Embryonic facial prominence (tissue), 1 donor: ENCODE results near the gene ATP5PB.

Experiments used
- DNase-seq: peaks from one replicate; pipeline ENCODE4 v3.0.0-alpha.2; 2016; ENCODE audit errors: extremely low spot score

ATP5PB gene

DNA sequence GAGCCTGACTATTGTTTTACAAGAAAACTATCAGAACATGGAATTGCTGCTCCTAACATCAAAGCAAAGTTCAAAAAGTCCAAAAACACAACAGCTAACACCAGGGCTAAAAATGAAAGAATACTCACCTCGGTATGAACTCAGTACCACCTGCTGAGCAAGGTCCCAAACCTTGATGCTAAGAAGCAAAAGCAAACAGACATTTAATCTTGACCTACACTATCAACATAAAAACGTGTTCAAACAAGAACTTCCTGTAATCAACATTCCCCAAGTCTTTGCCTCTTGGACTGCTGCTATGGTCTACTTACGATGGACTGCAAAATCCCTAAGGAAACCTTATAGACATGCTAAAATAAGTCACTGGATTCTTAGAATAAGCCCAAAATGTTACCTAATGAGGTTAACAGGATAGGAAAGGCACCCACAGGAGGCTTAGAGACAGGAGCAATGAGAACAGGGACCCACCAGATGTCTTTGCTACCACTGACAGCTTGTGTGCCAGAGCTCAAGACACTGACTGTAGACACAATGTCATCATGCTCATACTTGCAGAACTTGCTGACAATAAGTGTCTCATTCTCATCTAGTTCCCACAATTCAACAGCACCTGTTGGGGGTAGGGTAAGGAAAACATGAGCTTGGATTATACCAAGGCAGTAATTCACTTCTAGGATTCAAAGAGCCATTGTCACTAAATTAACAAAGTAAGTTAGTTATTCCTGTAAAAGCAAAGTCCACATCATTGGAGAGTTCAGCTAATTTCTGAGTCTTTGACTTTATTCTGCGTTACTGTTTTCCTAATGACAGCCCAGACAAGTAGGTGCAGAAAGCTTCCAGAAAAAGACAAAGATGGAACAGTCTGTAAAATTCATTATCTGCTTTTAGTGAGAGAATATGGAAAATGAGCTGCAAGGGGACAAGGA lies 2.0 kb upstream of the ATP5PB start:
- no peak for DNase-seq

DNA sequence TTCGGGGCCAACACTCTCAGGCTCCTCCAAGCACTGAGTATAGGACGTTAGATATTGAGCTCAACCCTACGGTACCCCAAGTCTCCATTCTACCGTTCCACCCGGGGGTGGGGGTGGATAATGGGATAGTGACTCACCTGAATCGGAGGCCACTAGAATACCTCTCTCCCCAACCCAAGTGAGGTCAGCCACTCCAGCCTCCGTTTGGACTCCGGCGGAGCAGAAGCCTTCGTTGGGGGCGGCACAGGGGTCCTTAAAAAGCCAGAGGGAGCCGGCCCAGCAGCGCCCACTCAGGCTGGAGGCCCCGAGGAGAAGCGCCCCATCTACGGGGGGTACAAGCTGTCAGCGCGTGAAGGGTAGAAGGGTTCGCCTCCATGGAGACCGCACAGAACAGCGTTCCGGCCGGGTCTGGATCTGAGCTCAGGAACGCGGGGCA lies 764 bp upstream of the ATP5PB start:
- DNase-seq: no peak

DNA sequence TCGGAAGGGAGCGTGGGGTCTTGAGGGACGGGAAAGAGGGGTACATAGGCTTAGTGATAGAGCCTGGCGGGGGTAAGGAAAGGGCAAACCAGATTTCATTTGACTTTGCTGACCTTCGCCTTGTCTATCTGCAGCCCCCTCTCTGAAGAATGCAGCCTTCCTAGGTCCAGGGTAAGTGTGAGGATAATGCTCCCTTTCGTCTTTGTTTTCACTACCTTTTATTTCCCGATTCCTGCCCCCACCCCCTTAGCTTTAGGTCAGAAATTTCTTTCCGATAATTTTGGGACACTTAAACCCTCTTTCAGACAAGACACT lies 396 bp downstream of the ATP5PB start:
- no peak for DNase-seq

DNA sequence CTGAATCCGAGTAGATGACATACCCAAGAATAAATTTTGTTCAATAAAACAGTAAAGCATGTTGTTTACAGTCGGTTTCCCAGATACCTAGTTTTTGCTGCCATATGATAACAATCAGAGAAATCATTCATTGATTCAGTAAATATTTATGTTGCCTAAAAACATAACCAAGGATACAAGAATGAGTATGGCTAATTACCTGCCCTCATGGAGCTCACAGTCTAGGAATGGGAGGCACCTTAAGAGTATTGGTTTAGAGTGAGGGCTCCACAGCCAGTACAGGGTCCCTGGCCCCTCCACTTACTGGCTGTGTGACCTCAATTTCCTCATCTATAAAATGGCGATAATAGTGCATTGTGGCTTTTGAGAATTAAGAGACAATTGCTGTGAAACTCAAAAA lies 921 bp downstream of the ATP5PB start:
- DNase-seq: no peak

DNA sequence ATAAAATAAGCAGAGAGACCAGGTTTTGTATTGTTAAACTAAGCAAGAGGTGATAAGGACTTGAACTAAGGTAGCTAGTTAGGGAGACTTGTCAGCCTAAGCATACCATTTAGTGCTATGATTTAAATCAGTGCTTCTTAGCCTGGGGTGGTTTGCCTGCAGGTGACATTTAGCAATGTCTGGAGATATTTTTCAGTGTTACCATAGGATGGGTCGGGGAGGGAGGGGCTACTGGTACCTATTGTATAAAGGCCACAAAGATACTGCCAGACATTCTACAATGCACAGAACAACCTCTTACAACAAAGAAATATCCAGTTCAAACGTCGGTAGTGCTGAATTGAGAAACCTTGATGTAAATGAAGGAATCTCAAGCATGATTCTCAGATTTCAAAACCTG lies 3.3 kb downstream of the ATP5PB start:
- no peak for DNase-seq

DNA sequence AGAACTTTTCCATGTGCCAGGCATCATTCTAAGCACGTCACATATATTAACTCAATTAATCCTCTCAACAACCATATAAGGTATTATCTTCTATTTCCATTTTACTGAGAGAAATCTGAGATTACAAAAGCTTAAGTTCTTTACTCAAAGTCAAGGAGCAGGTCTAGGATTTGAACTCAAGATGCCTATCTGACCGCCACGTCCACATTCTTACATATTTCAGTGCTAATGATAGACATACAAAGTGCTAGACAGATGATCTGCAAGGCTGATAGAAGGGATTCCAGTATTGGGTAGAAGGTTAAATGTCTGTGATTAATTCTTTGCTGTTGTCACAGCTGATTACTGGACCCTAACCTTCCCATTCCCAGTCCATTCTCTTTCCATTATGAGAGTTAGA lies 4.4 kb downstream of the ATP5PB start:
- DNase-seq: no peak

DNA sequence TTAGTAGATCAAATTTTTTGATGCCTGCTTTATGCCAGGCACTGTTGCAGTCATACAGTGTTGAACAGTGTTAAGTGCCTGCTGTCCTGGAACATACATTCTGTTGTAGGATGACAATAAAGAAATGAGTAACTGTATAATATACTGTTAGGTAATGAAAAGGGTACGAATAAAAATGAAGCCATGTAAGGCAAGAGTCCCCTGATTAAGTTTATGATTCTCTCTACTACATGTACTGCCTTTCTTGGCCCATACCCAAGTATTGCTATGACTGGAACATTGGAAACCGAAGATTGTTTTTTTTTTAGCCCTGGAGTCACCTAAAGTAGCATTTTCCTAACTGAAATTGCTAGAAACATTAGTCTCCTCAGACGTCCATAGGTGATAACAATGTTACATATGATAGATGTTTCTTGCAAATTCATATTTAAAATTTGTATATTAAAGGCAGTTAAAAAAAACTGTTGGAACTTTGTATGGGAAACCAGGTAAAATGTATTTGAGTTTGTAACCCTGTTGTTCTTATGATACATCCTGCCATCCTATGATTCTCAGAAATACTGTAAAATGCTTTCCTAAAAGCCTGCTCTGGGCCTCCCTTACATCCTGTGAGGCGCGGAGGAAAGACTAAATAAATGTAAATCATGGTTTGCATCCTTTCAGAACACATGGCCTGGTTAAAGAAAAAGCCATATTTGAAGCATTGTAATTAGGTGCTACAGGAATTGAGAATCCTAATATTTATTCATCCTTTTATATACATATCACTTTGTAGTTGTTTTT lies 5.8 kb downstream of the ATP5PB start:
- no peak for DNase-seq

DNA sequence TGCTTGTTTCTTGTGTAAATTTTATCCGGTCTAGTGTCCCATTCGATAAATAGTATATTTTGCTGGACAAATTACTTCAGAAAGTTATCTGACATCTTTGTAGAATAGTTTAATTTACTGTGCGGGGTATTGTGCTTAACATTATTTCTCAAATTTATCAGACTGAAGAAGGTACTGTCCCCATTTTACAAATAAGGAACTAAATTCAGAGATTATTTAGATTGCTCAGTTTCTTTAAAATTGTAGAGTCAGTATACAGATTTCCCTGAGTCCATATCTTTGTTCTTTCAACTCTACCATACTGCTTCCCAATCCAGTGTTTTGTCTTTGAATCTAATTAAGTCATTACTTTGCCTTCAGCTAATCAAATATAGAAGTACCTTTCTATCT lies 6.4 kb downstream of the ATP5PB start:
- no peak for DNase-seq

DNA sequence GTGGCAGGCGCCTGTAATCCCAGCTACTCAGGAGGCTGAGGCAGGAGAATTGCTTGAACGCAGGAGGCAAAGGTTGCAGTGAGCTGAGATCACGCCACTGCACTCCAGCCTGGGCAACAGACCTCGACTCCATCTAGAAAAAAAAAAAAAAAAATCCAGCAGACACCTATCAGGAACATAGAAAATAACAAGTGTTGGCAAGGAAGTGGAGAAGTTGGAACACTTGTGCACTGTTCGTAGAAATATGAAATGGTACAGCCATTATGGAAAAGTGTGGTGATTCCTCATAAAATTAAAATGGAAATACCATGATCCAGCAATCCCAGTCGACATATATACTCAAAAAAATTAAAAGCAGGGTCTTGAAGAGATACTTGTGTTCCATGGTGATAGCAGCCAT lies 12.5 kb downstream of the ATP5PB start:
- DNase-seq: no peak

DNA sequence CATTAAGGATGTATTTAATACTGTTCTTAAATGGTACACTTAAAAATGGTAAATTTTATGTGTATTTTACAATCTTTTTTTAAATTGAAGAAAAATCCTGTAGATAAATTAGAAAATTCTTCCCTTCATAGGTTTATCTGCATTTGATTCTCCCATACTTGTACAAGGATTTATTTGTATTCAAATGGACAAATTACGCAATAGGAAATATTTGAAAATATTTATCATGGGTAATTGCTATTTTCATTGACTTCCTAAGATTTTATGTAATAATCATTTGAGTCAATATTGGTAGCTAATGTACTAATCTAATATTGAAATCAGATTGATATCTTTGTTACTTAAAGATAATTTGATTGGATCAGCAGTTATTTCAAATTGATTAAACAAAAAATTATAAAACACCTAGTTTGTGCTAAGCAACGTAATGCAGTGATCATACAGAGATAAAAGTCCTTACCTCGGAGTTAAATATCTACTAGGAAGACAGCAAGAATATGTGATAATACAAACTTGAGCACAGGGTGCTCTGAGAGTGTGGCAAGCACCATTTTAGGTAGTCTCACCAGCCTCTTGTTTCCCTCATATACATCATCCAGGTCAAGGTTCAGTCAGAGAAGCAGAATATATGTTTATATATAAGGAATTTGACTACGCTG lies 13.2 kb downstream of the ATP5PB start:
- no peak for DNase-seq

DNA sequence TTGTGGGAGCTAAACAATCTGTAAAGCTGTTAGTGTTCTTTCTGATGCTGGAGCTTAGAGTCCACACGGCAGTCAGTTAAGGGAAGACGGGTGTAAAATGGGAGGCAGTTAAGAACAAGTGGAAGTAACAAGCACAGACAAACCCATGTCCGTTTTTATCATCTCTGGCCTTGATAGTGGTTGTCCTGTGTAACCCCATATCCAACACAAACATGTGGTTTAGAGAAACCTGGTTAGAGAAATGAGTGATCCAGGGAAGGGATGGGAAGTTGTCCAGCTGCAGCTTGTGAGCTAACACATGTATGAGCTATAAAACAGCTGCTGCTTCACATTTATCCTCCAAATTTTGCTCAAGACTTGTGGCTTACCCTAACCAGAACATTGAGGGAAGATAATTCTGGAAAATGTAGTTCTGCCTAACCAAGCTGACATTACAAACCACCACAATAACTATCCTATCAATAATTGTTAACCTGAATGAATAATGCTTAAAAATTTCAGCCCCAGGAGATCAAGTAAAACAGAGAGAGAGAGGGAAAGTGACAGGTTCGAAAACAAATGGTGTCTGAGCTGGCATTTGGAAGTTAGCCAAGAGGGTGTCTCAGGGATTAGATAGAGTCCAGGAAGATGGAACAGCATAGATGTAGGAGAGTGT lies 13.9 kb downstream of the ATP5PB start:
- DNase-seq: no peak

DNA sequence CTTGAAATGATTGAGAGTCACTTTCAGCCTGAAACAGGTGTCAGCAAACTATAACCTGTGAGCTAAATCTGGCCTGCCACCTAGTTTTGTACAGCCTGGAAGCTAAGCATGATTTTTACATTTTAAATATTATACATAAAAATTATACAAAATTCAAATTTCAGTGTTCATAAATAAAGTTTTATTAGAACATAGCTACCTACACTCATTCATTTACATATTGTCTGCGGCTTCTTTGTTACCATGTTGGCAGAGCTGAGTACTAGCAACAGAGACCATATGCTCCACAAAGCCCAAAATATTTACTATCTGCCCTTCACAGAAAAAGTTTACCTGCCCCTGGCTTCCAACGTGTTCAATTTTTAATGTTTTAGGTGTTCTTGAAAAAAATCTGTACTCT lies 16.5 kb downstream of the ATP5PB start:
- DNase-seq: no peak

DNA sequence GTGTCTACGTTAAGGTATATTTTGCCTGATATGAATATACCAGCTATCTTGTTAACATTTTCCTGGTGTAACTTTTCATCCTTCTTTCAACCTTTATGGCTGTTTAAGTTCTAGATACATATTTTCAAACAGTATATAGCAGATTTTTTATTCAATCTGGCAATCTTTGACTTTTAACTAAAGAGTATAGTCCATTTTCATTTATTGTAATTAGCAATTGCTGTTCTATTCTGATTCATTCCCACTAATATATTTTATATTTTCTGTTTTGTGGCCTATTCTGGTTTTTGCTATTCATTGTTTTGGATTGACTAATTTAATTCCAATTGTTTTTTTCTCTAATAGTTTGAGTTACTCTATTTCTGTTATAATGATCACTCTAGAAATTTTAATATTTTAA lies 17.2 kb downstream of the ATP5PB start:
- no peak for DNase-seq

DNA sequence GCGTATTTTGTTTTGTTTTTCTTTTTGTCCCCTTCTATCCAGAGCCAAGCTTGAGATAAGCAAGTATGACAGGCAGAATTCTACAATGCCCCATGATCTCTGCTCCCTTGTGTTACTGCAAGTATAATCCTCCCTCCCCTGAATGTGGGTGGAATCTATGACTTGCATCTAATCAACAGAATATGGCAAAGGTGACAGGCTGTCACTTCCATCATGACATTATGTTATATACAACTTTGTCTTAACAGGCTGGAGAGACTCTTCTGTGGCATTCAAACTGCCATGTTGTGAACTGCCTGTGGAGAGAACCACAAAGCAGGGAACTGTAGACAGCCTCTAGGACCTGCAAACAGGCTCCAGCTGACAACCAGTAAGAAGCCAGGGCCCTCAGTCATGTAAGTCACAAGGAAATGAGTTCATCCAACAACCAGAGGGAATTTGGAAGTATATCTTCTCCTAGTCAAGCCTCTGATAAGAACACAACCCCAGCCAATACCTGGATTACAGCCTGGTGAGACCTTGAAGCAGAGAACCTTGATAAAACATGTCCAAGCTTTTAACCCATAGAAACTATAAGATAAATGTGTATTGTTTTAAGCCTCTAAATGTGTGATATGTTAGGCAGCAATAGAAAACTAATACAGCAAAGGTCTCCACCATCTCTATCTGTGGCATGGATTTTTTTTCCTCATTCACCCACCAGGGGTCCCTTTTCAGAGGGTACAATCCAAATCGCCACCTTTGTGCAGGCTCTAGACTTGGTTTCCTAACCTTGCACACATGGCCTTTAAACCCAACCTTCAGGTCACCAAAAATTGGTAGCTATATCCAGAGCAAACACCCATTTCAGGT lies 18.8 kb downstream of the ATP5PB start:
- no peak for DNase-seq

DNA sequence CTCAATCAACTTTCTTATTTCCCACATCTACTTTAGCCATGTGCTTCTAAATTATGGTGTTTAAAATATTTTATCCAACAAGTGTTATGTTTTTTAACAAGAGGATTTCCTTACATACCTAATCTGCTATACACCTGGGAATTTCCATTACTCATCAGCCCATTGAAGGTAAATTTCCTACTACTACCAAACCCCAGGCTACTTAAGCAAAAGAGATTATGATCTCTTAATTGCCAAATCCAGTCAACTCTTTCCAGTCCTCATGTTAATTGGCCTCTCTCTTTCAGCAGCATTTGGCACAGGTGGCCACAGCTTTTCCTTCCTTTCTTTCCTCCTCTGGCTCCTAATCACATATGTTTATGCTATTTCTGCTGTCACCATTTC lies 19.4 kb downstream of the ATP5PB start:
- DNase-seq: no peak

DNA sequence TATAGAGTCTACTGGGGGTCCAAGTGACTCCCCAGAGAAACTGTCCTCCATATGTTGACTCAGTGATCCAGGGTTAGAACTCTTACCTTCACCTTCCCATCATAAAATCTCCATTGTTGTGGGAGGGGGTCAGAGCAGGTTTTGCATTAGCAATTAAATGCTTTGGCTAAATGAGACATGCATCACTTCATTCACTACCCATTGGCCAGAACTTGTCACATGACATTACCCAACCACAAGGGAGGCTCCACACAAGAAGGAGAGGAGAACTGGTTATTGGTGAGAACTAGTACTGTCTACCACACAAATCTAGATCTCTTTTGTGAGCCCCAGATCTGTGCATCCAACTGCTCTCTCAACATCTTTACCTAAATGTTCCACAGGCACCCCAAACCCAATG lies 20.3 kb downstream of the ATP5PB start:
- no peak for DNase-seq

DNA sequence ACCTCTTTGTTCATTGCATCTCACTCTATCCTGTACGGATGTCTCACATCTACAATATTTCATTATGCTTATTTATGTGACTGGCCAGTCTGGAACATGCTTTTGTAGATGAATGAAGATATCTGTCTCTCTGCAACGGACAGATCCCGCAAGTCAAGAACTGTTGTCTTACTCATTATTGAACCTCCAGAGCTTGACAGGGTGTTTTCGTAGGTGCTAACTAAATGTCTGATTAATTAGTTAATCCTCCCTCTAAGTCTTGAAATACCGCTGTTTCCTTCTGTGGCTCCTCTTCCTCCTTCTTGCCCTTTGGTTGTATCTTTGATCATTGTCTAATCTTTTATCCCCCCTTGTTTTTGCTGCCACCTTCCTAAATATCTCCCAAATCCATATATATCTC lies 21.3 kb downstream of the ATP5PB start:
- no peak for DNase-seq

DNA sequence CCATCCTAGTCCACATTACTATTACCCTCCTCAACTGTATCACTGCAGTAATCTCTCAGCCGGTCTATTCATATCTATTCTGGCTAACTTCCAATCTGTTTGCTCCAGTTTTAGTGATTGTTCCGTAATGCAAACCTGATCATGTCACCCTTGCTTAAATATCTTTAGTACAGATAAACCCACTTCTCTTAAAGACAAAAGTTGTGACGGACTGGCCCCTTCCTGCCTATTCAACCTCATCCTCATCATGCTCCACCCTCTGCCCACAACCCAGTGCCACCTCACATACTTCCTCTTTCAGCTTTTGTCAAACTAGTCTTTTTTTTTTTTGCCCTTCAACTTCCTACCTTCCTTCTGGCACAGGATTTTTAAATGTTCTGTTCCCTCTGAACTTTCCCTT lies 21.7 kb downstream of the ATP5PB start:
- DNase-seq: no peak

DNA sequence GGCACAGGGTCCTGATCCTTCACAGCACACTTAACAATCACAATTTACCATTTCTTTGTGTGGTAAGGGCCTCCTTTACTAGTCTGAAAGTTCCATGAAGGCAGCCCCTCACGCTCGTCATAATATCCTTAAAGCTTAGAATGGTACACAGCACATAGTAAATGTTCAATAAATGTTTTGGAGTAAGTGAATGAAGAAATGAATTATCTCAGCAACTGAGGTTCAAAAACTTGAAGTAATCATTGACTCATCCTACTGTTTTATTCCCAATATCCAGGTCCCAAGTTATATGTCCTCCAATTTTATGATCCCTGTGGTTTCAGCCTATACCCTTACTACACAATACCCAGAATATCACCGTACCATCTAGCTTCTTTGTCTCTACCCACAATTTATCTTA lies 22.3 kb downstream of the ATP5PB start:
- no peak for DNase-seq

DNA sequence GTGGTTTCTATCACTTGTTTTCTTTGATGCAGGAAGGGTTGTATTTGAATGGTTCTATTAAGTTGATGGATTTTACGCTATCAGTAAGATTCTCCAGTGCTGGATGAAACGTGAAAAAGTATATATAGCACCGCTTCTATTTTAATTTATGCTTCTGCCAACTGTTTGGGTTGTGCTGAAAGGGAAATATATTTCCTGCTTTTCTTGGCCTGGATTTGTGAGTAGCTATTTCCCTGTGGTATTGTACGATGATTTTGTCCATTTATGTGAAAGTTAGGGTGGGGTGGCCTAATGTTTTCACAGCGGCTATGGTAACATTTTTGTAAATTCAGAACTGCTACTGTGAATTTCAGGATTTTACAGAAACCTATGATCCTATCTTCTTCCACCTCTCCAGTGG lies 24.8 kb downstream of the ATP5PB start:
- no peak for DNase-seq

DNA sequence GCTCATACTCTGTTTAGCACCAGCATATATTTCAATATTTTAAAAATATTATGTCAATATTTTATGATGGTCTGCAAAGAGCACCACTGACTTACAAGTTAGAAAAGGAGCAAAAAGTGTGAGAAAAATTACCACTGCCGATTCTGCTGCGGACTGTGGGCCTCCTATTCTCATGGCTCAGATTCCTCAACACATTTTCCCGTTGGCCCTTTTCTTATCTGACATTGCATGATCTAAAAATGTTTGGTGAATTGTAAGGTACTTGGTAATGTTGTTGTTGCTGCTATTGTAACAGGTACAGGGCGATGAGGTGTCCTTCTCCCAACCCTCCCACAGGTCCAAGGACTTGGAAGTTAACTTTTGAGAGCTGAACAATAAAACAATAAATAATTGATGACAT lies 25.3 kb downstream of the ATP5PB start:
- DNase-seq: no peak
